Lower lobe of right lung (tissue), 2 donors: ENCODE results near the gene TOP2B. TPM values are rescaled to one million over a fixed set of nuclear protein-coding genes. Genes with fewer than 3 reads are reported as not detected.

Source experiments
- ATAC-seq, 2 donors: fragments of 200-7000 bp; cut with Tn5 transposase; one replicate each; pipeline ENCODE4 v1.9.1; 2020 to 2022; ENCODE audit warnings: mild to moderate bottlenecking in 2 of 2, moderate library complexity in 2 of 2
- DNase-seq: peaks from one replicate; pipeline ENCODE4 v3.0.0-alpha.2; 2020
- H3K27ac ChIP-seq: fragments of 200-600 bp; one replicate; pipeline ENCODE4 v1.8.0; 2022
- H3K27me3 ChIP-seq: fragments of 200-600 bp; one replicate; pipeline ENCODE4 v1.8.0; 2022; ENCODE audit warnings: low read depth
- H3K36me3 ChIP-seq: fragments of 200-600 bp; one replicate; pipeline ENCODE4 v1.8.0; 2022; ENCODE audit warnings: mild to moderate bottlenecking
- H3K4me1 ChIP-seq: fragments of 200-600 bp; one replicate; pipeline ENCODE4 v1.8.0; 2022
- H3K4me3 ChIP-seq: fragments of 200-600 bp; one replicate; pipeline ENCODE4 v1.8.0; 2022; ENCODE audit warnings: mild to moderate bottlenecking
- H3K9me3 ChIP-seq: fragments of 200-600 bp; one replicate; pipeline ENCODE4 v1.8.0; 2022
- CTCF ChIP-seq: fragments of 200-600 bp; IDR thresholded peaks from one replicate; pipeline ENCODE4 v1.8.0; 2022; ENCODE audit warnings: antibody characterized with exemption, mild to moderate bottlenecking
- intact Hi-C: fragments of 100-400 bp; cut with DNase I; formaldehyde crosslinking; loops from one replicate; pipeline ENCODE4 v1.11.0; 2022
- total RNA-seq: library from RNA; stranded (reverse); fragmentation: NEBNext Ultra II Directional; extraction: Animal tissue kit (Norgen Biotek cat#: 25700); gene quantifications from one replicate; pipeline ENCODE4 v1.2.1, GENCODE V29; 2021
- donor health status: DM: no; HTN: yes; CAD: no; lungs with severe emphysema.

The TOP2B gene
- total RNA-seq, 1 donor from 2014 or later = 92.1 TPM

- intact Hi-C loops = no loop called here
- DNase-seq = no peak
- no peaks in the 10 kb centered on the region for H3K27me3 ChIP-seq
- H3K27ac ChIP-seq = no peak overlapping the region
- no peaks in the 10 kb centered on the region for H3K4me1 ChIP-seq
- no peak for TF ChIP-seq CTCF
- H3K36me3 ChIP-seq = no peaks in the 10 kb centered on the region
- no peak overlapping the region for H3K4me3 ChIP-seq
- H3K9me3 ChIP-seq = no peaks in the 10 kb centered on the region
- no peak for ATAC-seq
Measured at GRCh38 chr3:25674670-25675069, 10.0 kb upstream of the TOP2B start.

- H3K36me3 ChIP-seq = no peaks in the 10 kb centered on the region
- H3K4me3 ChIP-seq = no peak overlapping the region
- H3K9me3 ChIP-seq = no peaks in the 10 kb centered on the region
- DNase-seq (no peak), ATAC-seq (no peak)
- intact Hi-C loops = no loop called here
- no peaks in the 10 kb centered on the region for H3K4me1 ChIP-seq
- TF ChIP-seq CTCF = no peak
- H3K27ac ChIP-seq = no peak overlapping the region
- no peaks in the 10 kb centered on the region for H3K27me3 ChIP-seq
Measured at GRCh38 chr3:25673738-25674298, 9.1 kb upstream of the TOP2B start.

DNA sequence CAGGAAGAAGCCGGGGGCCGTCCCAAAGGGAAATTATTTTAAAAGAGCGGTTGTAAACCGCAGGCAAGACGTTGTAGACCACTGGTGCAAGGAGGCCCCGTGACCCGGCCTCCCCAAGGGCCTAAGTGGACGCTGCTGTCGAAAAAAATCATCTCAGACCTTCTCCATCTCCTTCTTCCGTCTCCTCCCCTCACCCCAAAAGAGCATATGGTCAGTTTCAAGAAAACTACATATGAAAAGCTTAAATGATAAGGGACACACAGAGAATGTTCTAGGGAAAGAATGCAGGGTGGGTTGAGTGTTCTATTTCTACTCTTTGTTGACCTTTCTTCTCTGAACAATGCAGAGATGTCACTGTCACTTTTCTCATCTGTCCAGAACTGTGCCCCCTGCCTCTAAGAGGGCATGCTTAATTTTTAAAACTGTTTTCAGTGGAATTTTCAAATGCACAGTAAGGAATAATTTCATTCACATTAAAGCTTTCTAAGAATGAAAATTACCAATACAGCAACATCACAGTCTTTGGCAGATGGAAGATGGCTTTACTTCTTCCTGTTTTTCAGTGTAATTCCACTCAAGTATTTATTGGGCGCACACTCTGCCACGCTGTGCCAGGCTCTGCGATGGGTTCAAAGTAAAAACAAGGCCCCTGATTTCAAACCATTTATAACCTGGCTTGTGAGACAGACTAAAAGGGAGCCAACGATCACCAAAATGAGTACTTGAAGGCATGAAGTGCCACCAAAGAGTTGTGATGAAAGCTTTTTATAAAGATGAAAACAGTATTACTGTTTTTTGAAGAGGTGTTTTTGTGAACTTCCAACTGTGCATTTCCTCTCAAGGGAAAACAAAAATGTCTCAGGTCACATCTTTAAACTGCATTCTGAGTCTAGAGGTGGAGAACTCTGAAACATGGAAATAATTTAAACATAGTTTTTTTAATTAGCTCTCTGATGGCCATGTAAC is 891 bp upstream of the TOP2B start:
- Histone ChIP-seq H3K4me1 (peaks cover 33% of the 10 kb centered on the region), H3K27me3 (no peaks in the 10 kb centered on the region), H3K36me3 (no peaks in the 10 kb centered on the region), H3K4me3 (peak overlapping the region; percentile 82), H3K27ac (peak overlapping the region; percentile 92), H3K9me3 (no peaks in the 10 kb centered on the region)
- intact Hi-C loops = no loop called here
- DNase-seq (no peak), ATAC-seq (no peak)
- no peak for TF ChIP-seq CTCF

DNA sequence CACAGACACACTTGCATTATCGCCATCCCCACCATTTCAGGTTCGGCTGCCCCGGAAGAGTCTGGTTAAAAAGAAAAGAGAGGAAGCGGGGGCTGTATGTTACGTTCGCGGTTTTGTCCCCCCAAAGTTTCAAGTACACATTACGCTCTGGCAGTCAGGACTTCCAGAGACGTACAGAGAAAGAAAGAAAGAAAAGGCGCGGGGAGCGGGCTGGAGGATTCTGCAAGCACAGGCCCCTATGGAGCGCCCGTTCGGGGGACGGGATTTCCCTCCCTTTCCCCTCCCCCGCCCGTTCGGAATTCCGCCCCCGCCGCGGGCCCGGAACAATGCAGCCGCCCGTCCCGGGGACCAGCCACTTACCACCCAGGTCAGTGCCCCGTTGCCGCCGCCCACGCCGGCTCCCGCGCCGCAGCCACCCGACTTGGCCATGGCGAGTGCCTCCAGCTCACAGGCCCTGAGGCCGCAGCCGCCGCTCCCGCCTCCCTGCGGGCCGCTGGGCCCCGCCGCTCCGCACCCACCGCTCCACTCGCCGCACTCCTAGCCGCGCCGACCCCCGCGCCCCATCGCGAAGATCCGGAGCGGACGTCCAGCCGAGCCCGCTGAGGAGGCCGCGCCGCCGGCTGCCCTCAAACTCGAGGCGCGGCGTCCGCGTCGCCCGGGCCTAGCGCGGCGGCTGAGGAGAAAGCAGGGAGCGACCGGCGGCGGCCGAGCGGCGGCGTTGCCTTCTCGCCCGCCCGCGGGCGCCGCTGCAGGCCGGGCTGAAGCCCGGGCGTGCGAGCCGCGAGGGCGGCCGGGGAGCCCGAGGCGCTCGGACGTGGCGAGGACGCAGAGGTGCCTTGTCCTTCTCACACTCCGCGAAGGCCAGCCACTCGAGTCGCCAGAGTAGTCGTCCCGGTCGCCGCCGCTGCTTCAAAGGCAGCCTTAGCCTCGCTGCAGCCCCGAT is 567 bp downstream of the TOP2B start:
- no peaks in the 10 kb centered on the region for H3K9me3 ChIP-seq
- H3K4me3 ChIP-seq = peak overlapping the region; percentile 82
- ATAC-seq (peak; percentile 70 to 77), DNase-seq (peak; percentile 83)
- H3K36me3 ChIP-seq = no peaks in the 10 kb centered on the region
- intact Hi-C loops = no loop called here
- peak overlapping the region; percentile 92 for H3K27ac ChIP-seq
- no peaks in the 10 kb centered on the region for H3K27me3 ChIP-seq
- no peak for TF ChIP-seq CTCF
- H3K4me1 ChIP-seq = peaks cover 46% of the 10 kb centered on the region

- H3K27me3 ChIP-seq = no peaks in the 10 kb centered on the region
- peaks cover 52% of the 10 kb centered on the region for H3K4me1 ChIP-seq
- H3K9me3 ChIP-seq = no peaks in the 10 kb centered on the region
- no peaks in the 10 kb centered on the region for H3K36me3 ChIP-seq
- intact Hi-C loops = no loop called here
- peak overlapping the region; percentile 82 for H3K4me3 ChIP-seq
- no peak for TF ChIP-seq CTCF
- ATAC-seq = peak; percentile 1 to 22
- H3K27ac ChIP-seq = peak overlapping the region; percentile 92
- no peak for DNase-seq
Measured at GRCh38 chr3:25663347-25663868, 1.3 kb downstream of the TOP2B start.
